ENCODE results near the gene CEBPE.

- TF ChIP-seq CTCF (IDR thresholded peaks at IDR 0.05; ENCODE audit: low read depth, low read length, missing input control) (no peak), ATF3 (IDR thresholded peaks at IDR 0.05) (no peak), JUND (IDR thresholded peaks at IDR 0.05) (no peak), REST (IDR thresholded peaks at IDR 0.05) (no peak), GABPA (IDR thresholded peaks at IDR 0.05 in 1 of 2, conservative IDR thresholded peaks at IDR 0.05 in 1 of 2) (no peak), RAD21 (IDR thresholded peaks at IDR 0.05) (no peak), MAX (IDR thresholded peaks at IDR 0.05) (no peak)
Observed at GRCh38 chr14:23139874-23140273, 20.8 kb upstream of the CEBPE start.
